ENCODE data around the gene CDH12.

DNA sequence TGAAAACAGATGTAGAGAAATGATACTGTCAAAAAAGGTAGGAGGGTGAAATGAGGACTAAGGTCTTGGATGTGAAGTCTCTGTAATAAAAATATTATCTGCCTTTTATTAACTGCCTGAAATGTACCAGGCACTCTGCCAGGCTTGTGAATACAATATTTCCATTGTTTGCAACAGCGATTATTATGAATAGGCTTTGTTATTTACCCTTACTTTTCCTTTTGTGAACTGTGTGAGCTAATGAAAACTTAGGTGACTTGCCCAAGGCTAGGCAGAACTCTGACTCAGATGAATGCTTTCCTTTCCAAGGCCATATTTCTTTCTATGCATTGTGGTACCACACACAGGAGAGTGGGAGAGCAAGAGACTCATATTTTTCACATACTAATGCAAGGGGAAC, 204.1 kb downstream of the CDH12 start:
- no peak for TF ChIP-seq POLR2A (IDR thresholded peaks at IDR 0.05; ENCODE audit: low read depth, low read length)
- no peak for TF ChIP-seq TAF1 (IDR thresholded peaks at IDR 0.05; ENCODE audit: low read depth, low read length)

Measured in GM12891 (cell line).